Measurements from ENCODE around the gene CYSRT1. TPM values are rescaled to one million over a fixed set of nuclear protein-coding genes. Genes with fewer than 3 reads are reported as not detected.

The CYSRT1 gene
- total and polyA plus RNA-seq, 2 donors (not counting 3 experiments of a cell fraction or from before 2014, with no cell fraction given), result 0.44 to 1.1 TPM

DNA sequence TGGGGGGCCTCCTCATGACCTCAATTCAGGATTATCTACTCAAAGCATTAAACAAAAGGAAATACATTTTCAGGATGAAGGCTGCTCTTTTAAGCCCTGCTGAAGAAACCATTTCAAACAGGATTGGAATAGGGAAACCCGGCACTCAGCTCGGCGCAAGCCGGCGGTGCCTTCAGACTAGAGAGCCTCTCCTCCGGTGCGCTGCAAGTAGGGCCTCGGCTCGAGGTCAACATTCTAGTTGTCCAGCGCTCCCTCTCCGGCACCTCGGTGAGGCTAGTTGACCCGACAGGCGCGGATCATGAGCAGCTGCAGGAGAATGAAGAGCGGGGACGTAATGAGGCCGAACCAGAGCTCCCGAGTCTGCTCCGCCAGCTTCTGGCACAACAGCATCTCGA is 20.2 kb upstream of the CYSRT1 start:
- intact Hi-C loops (cut with micrococcal nuclease) (loop anchor here (2.0 kb wide), 1 partner anchor 16 kb away; the partner anchor contains the start of genes ANAPC2 and SSNA1), dilution Hi-C loops (cut with MboI; ENCODE audit: extremely low pct_ligation_motif_present, low sequenced_read_pairs) (no loop called here)
- TF ChIP-seq POLR2AphosphoS5 (IDR thresholded peaks at IDR 0.05; ENCODE audit: insufficient read depth, low read depth, low read length), result no peak
- no peak for TF ChIP-seq FOS (IDR thresholded peaks at IDR 0.05; ENCODE audit: borderline replicate concordance, insufficient read depth, low read length)
- TF ChIP-seq GATA2 (IDR thresholded peaks at IDR 0.05; ENCODE audit: insufficient read depth, insufficient read length, low read depth, low read length), result no peak
- no peak for TF ChIP-seq POLR2A (IDR thresholded peaks at IDR 0.05; ENCODE audit: low read depth, low read length)
- TF ChIP-seq, protein P1, sequence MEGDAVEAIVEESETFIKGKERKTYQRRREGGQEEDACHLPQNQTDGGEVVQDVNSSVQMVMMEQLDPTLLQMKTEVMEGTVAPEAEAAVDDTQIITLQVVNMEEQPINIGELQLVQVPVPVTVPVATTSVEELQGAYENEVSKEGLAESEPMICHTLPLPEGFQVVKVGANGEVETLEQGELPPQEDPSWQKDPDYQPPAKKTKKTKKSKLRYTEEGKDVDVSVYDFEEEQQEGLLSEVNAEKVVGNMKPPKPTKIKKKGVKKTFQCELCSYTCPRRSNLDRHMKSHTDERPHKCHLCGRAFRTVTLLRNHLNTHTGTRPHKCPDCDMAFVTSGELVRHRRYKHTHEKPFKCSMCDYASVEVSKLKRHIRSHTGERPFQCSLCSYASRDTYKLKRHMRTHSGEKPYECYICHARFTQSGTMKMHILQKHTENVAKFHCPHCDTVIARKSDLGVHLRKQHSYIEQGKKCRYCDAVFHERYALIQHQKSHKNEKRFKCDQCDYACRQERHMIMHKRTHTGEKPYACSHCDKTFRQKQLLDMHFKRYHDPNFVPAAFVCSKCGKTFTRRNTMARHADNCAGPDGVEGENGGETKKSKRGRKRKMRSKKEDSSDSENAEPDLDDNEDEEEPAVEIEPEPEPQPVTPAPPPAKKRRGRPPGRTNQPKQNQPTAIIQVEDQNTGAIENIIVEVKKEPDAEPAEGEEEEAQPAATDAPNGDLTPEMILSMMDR (IDR thresholded peaks at IDR 0.05; ENCODE audit: extremely low read depth in 1 of 2, insufficient read depth in 1 of 2, low read depth in 1 of 2, low read length in 2 of 2), result no peak
- TF ChIP-seq, protein P2, sequence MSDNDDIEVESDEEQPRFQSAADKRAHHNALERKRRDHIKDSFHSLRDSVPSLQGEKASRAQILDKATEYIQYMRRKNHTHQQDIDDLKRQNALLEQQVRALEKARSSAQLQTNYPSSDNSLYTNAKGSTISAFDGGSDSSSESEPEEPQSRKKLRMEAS (IDR thresholded peaks at IDR 0.05; ENCODE audit: insufficient read depth, insufficient read length), result no peak
- TF ChIP-seq EZH2 (IDR thresholded peaks at IDR 0.05; ENCODE audit: borderline replicate concordance, low read depth, low read length, severe bottlenecking), result no peak
- no peak for TF ChIP-seq MYC (IDR thresholded peaks at IDR 0.05; ENCODE audit: low read depth, low read length)
- no peak for TF ChIP-seq JUN (IDR thresholded peaks at IDR 0.05; ENCODE audit: borderline replicate concordance, insufficient read depth, insufficient read length, low read depth)
- H3K27me3 ChIP-seq (ENCODE audit: control insufficient read depth in 2 of 2, insufficient read depth in 2 of 2, low read length in 2 of 2), result no peaks in the 10 kb centered on the region
- no TSS peak for BruUV-seq (replicated peaks)
- H2AFZ ChIP-seq (ENCODE audit: low read depth, low read length), result peak overlapping the region; percentile 61
- H3K36me3 ChIP-seq (ENCODE audit: control insufficient read depth in 2 of 2, extremely low read depth in 1 of 2, insufficient read depth in 2 of 2, low read length in 2 of 2), result peaks cover 0 to 5% of the 10 kb centered on the region in 2 experiments
- no peaks in the 10 kb centered on the region for H4K20me1 ChIP-seq (replicated peaks; ENCODE audit: control insufficient read depth, extremely low read depth, insufficient read depth, low read length)
- H3K4me2 ChIP-seq (ENCODE audit: insufficient read depth, low read length), result peak overlapping the region; percentile 73
- H3K79me2 ChIP-seq (ENCODE audit: control insufficient read depth, insufficient read depth, low read length), result peaks cover 35% of the 10 kb centered on the region
- FAIRE-seq (no peak), DNase-seq (ENCODE audit: low read depth, low spot score) (no peak)
- H3K9me3 ChIP-seq (replicated peaks; ENCODE audit: control insufficient read depth, insufficient read depth, low read length), result no peaks in the 10 kb centered on the region
- H3K27ac ChIP-seq (ENCODE audit: insufficient read depth, low read depth, low read length), result peak overlapping the region; percentile 23
- ChIA-PET POLR2A (interaction anchor here (1.4 kb wide), 1 partner anchor 16 kb away, joined by 4 read pairs; the partner anchor contains the start of gene SSNA1), CTCF (interaction anchor here (1.0 to 2.1 kb wide), 6 partner anchors 9 to 35 kb away, joined by 3 to 13 read pairs (median 6); partner anchors contain the start of genes LRRC26, RNF208, RNF224 and SSNA1)
- no peaks in the 10 kb centered on the region for H3K9me1 ChIP-seq (replicated peaks; ENCODE audit: control insufficient read depth, extremely low read depth, insufficient read depth, low read length)
- H3K4me1 ChIP-seq (ENCODE audit: control insufficient read depth, extremely low read depth, insufficient read depth, low read length), result peaks cover 26% of the 10 kb centered on the region
- peak overlapping the region; percentile 85 for H3K9ac ChIP-seq (replicated peaks; ENCODE audit: extremely low read depth, insufficient read depth, low read length)
- peak overlapping the region; percentile 61 to 68 (median 62) for H3K4me3 ChIP-seq (replicated peaks in 1 of 3; ENCODE audit: insufficient read depth in 1 of 3, low read depth in 1 of 3, low read length in 3 of 3)
